ENCODE data around the gene CFD. TPM values are rescaled to one million over a fixed set of nuclear protein-coding genes. Genes with fewer than 3 reads are reported as not detected.

Gene CFD
- total RNA-seq, 2 experiments from 2014 or later: 0.40 to 0.63 TPM

GRCh38 chr19:881385-882071 lies 22.1 kb downstream of the CFD start:
- H3K9me3 Mint-ChIP-seq: no peaks in the 10 kb centered on the region
- POLR2A ChIA-PET: no interaction called here
- intact Hi-C loops (cut with micrococcal nuclease): no loop called here
- H3K27ac Mint-ChIP-seq: no peak overlapping the region
- no peaks in the 10 kb centered on the region for H3K27me3 Mint-ChIP-seq
- no peaks in the 10 kb centered on the region for H3K4me1 Mint-ChIP-seq (ENCODE audit: low read depth)
- H3K36me3 Mint-ChIP-seq: peaks cover 6% of the 10 kb centered on the region
- no peak for DNase-seq
- CTCF ChIA-PET: no interaction called here
- H3K4me3 Mint-ChIP-seq: no peak overlapping the region

DNA sequence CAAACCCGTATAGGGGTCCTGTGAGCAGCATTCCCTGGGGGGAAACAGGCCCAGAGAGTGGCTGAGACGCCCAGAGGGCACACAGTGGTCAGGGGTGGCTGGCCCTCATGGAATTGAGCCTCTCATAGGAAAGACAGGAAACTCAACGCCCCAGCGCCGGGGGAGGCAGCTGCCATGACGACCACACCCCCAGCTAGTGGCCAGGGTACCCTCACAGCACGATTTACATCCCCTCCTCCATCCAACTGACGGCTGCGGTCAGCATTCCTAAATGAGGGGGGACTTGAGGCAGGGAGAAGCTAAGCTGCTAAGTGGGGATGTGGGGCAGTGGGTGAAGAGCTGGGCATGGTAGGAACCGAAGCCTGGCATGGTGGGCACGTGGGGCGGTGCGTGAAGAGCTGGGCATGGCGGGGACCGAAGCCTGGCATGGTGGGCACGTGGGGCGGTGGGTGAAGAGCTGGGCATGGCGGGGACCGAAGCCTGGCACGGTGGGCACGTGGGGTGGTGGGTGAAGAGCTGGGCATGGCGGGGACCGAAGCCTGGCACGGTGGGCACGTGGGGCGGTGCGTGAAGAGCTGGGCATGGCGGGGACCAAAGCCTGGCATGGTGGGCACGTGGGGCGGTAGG lies 23.5 kb downstream of the CFD start:
- Mint-ChIP-seq H3K4me3 (no peak overlapping the region), H3K27ac (no peak overlapping the region), H3K9me3 (no peaks in the 10 kb centered on the region), H3K36me3 (peaks cover 8% of the 10 kb centered on the region), H3K27me3 (no peaks in the 10 kb centered on the region), H3K4me1 (ENCODE audit: low read depth) (no peaks in the 10 kb centered on the region)
- no peak for DNase-seq
- CTCF ChIA-PET: no interaction called here
- intact Hi-C loops (cut with micrococcal nuclease): no loop called here
- POLR2A ChIA-PET: no interaction called here

GRCh38 chr19:883661-884211 lies 24.3 kb downstream of the CFD start:
- Mint-ChIP-seq H3K9me3 (no peaks in the 10 kb centered on the region), H3K27me3 (no peaks in the 10 kb centered on the region), H3K36me3 (peaks cover 8% of the 10 kb centered on the region), H3K4me3 (no peak overlapping the region), H3K4me1 (ENCODE audit: low read depth) (no peaks in the 10 kb centered on the region), H3K27ac (no peak overlapping the region)
- ChIA-PET CTCF (no interaction called here), POLR2A (no interaction called here)
- intact Hi-C loops (cut with micrococcal nuclease): no loop called here
- no peak for DNase-seq

- intact Hi-C loops (cut with micrococcal nuclease): no loop called here
- Mint-ChIP-seq H3K27ac (no peak overlapping the region), H3K36me3 (peaks cover 12% of the 10 kb centered on the region), H3K4me1 (ENCODE audit: low read depth) (no peaks in the 10 kb centered on the region), H3K4me3 (no peak overlapping the region), H3K27me3 (no peaks in the 10 kb centered on the region), H3K9me3 (no peaks in the 10 kb centered on the region)
- DNase-seq: no peak
- ChIA-PET CTCF (no interaction called here), POLR2A (no interaction called here)
These were observed 25.2 kb downstream of the CFD start for GRCh38 chr19:884420-885211.

- Mint-ChIP-seq H3K9me3 (no peaks in the 10 kb centered on the region), H3K27ac (no peak overlapping the region), H3K4me3 (no peak overlapping the region), H3K36me3 (peaks cover 12% of the 10 kb centered on the region), H3K4me1 (ENCODE audit: low read depth) (no peaks in the 10 kb centered on the region), H3K27me3 (no peaks in the 10 kb centered on the region)
- DNase-seq: no peak
- ChIA-PET CTCF (no interaction called here), POLR2A (no interaction called here)
- intact Hi-C loops (cut with micrococcal nuclease): no loop called here
These were observed 26.2 kb downstream of the CFD start for GRCh38 chr19:885536-886224.

DNA sequence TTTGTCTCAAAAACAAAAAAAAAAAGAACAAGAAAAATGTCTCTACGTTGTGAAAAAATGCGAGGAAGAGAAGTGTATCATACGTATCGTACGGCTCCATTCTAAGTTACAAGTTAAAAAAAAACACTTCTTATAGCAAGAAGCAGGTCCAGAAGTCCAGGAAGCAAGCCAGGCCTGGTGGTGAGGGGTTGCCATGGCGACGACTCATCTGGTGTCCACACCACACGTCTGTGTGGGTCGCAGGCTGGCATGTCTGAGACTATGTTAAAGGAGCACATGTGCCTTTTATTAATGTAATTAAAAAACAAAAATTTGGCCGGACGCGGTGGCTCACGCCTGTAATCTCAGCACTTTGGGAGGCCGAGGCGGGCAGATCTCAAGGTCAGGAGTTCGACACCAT lies 27.6 kb downstream of the CFD start:
- no peak overlapping the region for H3K4me3 Mint-ChIP-seq
- no peaks in the 10 kb centered on the region for H3K9me3 Mint-ChIP-seq
- no peak overlapping the region for H3K27ac Mint-ChIP-seq
- intact Hi-C loops (cut with micrococcal nuclease): no loop called here
- ChIA-PET POLR2A (interaction anchor here (0.7 kb wide), 1 partner anchor 100 kb away, joined by 3 read pairs; no protein-coding TSS in a partner anchor), CTCF (no interaction called here)
- H3K27me3 Mint-ChIP-seq: no peaks in the 10 kb centered on the region
- no peak for DNase-seq
- peaks cover 10% of the 10 kb centered on the region for H3K36me3 Mint-ChIP-seq
- H3K4me1 Mint-ChIP-seq (ENCODE audit: low read depth): peaks cover 3% of the 10 kb centered on the region

DNA sequence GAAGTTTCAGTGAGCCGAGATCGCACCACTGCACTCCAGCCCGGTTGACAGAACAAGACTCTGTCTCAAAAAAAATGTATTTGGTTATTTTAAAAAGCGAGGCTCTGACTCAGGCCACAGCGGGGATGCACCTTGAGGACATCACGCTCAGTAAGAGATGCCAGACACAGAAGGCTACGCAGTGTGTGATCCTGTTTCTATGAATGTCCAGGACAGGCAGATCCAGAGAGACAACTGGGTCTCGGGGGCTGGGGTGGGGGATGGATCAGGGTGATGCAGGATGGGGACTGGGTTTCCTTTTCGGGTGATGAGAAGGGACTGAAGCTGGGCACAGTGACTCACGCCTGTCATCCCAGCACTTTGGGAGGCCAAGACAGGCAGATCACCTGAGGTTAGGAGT lies 28.1 kb downstream of the CFD start:
- POLR2A ChIA-PET: interaction anchor here (0.7 kb wide), 1 partner anchor 100 kb away, joined by 3 read pairs; no protein-coding TSS in a partner anchor
- no peak for DNase-seq
- no peaks in the 10 kb centered on the region for H3K27me3 Mint-ChIP-seq
- H3K9me3 Mint-ChIP-seq: no peaks in the 10 kb centered on the region
- H3K4me1 Mint-ChIP-seq (ENCODE audit: low read depth): peaks cover 3% of the 10 kb centered on the region
- no peak overlapping the region for H3K4me3 Mint-ChIP-seq
- intact Hi-C loops (cut with micrococcal nuclease): no loop called here
- peaks cover 10% of the 10 kb centered on the region for H3K36me3 Mint-ChIP-seq
- CTCF ChIA-PET: no interaction called here
- H3K27ac Mint-ChIP-seq: no peak overlapping the region

DNA sequence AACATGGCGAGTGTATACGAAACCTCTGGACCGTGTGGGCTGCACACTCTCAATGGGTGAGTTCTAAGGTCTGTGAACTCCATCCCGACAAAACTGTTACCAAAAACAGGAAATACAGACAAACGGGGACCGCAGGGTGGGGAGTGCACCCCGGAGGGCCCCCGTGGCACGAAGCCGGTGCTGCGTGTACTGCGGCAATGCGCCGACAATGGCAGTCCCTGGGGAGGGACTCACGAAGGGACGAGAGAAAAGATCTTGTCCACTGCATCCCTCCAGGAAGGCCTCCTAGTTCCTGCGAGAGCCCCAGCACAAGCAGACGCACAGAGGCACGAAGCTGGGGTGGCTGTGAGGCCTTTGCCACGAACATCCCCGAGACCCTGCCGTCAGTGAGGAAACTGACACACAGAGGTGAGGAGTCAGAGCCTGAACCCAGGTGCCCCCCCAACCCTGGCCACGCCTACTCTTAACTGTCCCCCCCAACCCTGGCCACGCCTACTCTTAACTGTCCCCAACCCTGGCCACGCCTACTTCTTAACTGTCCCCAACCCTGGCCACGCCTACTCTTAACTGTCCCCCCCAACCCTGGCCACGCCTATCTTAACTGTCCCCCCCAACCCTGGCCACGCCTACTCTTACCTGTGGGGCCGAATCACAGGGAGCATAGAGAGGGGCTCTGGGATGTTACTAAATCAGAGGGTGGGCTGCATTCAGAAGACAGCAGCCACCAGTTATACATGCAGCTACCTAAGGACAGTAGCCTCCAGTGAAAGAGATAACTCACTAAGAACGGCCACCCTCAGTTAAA lies 29.3 kb downstream of the CFD start:
- intact Hi-C loops (cut with micrococcal nuclease): no loop called here
- Mint-ChIP-seq H3K9me3 (no peaks in the 10 kb centered on the region), H3K36me3 (peaks cover 14% of the 10 kb centered on the region), H3K27ac (no peak overlapping the region), H3K4me3 (no peak overlapping the region), H3K27me3 (peaks cover 3% of the 10 kb centered on the region), H3K4me1 (ENCODE audit: low read depth) (peaks cover 11% of the 10 kb centered on the region)
- CTCF ChIA-PET: interaction anchor here (0.9 kb wide), 1 partner anchor 25 kb away, joined by 3 read pairs; no protein-coding TSS in a partner anchor
- no peak for DNase-seq
- POLR2A ChIA-PET: no interaction called here

DNA sequence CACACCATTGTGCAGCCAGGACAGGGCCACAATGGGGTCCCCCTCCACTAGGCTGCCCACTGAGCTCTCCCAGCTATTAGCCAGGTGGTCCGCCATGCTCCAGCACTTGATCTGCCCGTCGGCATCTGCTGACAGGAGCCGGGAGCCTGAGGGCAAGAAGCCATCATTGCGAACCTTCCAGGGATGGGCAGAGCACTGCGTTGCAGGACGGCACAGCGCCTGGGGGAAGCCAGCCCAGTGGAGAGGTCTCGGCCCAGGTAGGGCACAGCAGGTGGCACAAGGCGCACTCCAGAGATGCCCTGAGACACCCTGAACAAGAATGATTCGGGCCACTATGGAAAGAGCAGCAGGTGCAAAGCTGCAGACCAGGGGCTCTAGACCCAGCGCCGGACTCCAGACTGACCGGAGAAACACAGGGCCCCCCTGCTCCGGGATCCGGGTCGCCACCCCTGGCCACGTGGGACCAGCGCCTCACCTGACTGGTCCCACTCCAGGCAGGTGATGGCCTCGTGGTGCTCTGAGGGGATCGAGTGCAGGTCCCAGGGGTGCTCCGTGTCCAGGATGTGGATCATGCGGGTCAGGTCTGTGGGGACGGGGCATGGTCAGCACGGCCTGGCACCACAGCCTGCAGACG lies 30.3 kb downstream of the CFD start:
- no peak for DNase-seq
- Mint-ChIP-seq H3K36me3 (peaks cover 14% of the 10 kb centered on the region), H3K4me1 (ENCODE audit: low read depth) (peaks cover 11% of the 10 kb centered on the region), H3K27ac (no peak overlapping the region), H3K27me3 (peaks cover 3% of the 10 kb centered on the region), H3K4me3 (no peak overlapping the region), H3K9me3 (no peaks in the 10 kb centered on the region)
- POLR2A ChIA-PET: no interaction called here
- intact Hi-C loops (cut with micrococcal nuclease): no loop called here
- CTCF ChIA-PET: interaction anchor here (0.9 kb wide), 1 partner anchor 26 kb away, joined by 3 read pairs; no protein-coding TSS in a partner anchor

DNA sequence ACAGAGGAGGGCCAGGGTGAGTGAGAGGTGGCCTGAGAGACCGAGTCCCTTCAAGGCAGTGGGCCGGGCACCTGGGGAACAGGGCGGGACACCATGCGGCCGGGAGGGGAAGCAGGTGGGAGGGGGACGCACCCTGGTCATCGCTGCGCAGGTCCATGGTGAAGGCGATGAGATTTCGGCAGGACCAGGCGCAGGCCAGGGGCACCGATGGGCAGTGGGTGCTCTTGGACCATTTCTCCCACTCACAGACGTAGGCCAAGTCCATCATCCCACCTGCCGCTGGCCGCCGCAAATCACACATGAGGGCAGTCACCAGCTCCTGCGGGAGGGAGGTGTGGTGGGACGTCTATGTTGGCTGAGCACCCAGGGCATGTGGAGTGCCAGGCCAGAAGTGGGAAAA lies 31.4 kb downstream of the CFD start:
- Mint-ChIP-seq H3K9me3 (no peaks in the 10 kb centered on the region), H3K27ac (no peak overlapping the region), H3K27me3 (peaks cover 3% of the 10 kb centered on the region), H3K4me1 (ENCODE audit: low read depth) (peaks cover 11% of the 10 kb centered on the region), H3K36me3 (peaks cover 11% of the 10 kb centered on the region), H3K4me3 (peak overlapping the region; percentile 52)
- intact Hi-C loops (cut with micrococcal nuclease): no loop called here
- POLR2A ChIA-PET: no interaction called here
- CTCF ChIA-PET: no interaction called here
- no peak for DNase-seq
